Glomerular visceral epithelial cell (primary cell): Measurements from ENCODE around the gene ZNF672.
"Not testable (repeated sequence)": the region's sequence is repeated elsewhere in the genome, so short reads cannot be mapped to it uniquely, and the experiment has no call there.

ENCODE experiments used
- DNase-seq: peaks from one replicate; pipeline ENCODE4 v3.0.0-alpha.2; 2016; ENCODE audit errors: extremely low spot score

The ZNF672 gene

DNA sequence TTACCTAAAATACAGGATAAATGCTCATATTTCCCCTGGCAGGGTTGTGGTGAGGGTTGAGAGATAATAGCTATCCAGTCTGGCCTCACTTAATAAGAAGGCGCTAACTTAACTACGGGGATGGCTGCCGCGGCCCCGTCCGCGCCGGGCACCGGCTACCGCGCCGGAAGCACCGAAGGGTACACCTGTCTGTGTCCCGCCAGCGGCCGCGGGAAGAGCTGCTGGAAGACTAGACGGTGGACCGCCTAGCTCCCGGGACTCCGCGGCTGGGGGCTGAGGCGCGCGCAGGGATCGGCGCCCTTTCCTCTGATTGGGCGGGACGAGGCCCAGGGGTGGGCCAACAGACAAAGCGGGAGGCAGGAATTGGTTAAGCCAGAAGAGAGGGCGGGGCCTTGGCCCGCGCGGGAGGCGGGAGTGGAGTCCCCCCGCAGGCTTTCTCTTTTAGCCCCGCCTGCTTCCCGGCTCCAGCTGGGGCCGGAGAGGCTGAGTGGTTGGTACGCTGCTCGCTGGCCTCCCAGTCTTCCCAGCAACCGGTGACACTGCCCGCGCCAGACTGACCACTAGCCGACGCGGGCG, at the start of gene ZNF672:
TSS of gene ZNF672 (plus strand) at position 444 of the 576 bp plus-strand sequence. CDS start 9,051 bp downstream, outside the sequence.
- peak; percentile 99 for DNase-seq

DNA sequence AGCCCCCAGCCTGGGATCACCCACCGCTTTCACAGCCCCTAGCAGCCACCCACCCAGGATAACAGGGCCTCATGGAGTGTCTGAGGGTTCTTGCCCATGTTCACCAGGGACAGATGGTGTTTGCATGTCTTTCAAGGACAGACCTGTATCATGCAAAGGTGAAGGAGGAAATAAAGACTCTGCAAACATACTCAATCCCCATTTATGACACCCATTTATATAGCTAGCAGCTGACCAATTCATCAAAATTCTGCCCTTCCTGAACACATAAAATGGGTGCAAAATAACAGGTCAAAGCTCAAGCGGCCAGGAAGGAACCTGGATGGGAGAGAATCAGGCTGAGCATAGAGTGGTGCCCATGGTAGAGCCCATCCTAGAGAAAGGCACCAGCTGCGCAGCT, 49.7 kb upstream of the ZNF672 start:
- no peak for DNase-seq

DNA sequence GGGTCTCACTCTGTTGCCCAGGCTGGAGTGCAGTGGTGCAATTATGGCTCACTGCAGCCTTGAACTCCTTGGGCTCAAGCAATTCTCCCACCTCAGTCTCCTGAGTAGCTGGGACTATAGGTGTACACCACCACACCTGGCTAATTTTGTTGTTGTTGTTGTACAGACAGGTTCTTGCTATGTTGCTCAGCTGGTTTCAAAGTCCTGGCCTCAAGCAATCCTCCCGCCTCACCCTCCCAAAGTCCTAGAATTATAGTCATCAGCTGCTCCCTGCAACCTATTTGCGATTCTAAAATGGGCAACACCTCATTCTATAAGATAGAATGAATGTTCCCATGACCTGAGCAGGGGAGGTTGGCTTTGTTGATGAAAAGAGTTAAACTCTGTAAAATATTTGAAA, 48.7 kb upstream of the ZNF672 start:
- DNase-seq = not testable (repeated sequence)

DNA sequence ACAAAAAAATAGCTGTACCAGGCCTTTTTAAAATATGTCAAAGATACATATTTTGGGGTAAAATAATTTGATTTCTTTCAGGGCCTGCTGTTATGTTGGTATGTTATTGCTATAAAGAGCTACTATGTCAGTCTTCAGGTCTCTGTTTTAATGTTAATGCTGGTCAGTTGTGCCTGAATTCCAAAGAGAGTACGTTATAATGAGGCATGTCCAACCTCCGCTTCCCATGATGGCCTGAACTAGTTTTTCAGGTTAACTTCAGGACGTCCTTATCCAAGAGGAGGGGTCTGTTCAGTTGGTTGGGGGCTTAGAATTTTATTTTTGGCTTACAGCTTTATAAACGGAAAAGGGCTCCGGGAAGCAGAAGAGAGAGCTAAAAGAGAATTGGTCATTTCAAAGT, 47.6 kb upstream of the ZNF672 start:
- DNase-seq = no peak

DNA sequence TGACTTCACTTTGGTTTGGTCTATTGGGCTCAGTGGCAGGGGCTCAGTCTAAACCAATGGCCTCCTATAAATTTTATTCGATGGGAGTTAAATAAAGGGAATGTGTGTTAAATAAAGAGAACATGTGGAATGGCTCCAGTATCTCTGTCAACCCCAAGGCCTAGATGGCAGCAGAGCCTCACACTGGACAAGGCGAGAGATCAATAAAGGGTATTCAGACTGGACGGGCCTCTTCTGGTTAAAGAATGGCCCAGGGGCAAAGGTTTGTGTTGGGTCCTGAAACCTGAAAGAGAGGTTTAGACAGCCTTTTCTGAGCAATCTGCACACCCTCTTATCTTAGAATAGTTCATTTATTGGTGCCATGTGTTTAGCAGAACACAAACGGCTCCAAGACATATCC, 47.0 kb upstream of the ZNF672 start:
- DNase-seq = no peak

DNA sequence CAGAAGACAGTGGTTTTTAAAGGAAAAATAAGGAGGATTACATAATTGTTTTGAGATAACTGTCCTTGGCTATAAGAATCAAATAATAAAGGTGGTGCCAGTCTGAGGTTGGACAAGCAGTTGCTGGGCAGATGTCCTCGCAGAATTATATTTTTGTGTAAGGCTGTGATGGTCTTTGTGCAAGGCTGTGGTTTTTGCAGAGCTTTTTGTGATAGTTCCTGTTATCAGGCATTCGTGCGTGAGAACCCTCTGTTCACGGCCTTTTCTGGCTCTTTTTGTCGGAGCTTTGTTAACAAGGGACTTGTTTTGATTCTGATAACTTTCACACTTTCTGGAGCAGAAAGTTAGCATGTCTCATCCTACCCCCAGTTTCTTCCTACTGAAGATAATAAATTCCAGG, 45.7 kb upstream of the ZNF672 start:
- no peak for DNase-seq

DNA sequence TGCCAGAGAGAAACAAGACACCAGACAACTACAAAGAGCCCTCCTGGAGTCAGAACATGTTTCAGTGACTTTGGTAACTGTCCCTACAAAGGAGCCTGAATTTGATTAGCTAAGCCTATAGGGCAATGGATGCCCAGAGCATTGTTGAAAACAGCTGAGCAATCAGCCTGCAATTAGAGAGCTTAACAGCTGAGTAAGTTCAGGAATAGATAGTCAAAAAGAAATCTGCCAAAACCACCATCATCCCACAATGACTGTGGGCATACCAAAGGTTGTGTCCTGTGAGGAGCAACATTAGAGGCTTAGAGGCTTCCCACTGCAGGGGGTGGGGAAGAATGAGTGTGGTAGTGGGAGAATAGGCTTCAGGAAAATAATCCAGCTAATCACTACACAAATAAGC, 44.4 kb upstream of the ZNF672 start:
- DNase-seq = no peak

DNA sequence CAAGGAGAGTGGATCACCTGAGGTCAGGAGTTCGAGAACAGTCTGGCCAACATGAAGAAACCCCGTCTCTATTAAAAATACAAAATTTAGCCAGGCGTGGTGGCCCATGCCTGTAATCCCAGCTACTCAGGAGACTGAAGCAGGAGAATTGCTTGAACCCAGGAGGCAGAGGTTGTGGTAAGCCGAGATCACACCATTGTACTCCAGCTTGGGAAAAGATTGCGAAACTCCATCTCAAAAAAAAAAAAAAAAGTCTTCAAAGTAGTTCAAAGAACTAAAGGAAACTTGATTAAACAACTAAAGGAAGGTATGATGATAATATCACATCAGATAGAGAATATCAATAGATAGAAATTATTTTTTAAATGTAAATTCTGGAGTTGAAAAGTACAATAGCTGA, 43.4 kb upstream of the ZNF672 start:
- DNase-seq = not testable (repeated sequence)

DNA sequence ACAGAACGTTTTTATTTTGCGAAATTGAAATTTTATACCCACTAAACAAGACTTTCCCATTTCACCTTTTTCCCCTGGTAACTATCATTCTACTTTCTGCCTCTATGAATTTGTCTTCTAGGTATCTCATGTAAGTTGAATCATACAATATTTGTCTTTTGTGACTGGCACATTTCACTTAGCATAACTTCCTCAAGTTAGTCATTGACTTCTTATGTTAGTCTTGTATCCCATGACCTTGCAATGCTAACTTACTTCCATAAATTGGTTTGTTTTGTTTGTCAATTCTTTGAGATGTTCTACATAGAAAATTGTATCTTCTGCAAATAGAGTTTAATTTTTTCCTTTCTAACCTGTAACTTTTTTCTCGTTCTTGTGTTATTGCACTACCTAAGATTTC, 39.2 kb upstream of the ZNF672 start:
- no peak for DNase-seq

DNA sequence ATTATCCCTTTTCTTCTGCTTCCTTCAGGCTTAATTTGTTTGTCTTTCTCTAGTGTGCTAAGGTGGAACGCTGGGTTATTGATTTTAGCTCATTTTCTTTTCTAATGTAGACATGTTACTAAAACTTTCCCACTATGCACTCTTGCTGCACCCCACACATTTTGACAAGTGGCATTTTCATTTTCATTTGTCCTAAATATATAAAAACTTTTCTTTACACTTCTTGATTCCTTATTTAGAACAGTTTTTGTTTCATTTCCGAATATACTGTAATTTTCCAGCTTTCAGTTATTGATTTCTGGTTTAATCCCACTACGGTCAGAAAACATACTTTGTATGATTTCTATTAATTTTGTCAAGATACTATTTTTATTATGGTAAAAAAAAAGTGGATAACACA, 37.6 kb upstream of the ZNF672 start:
- DNase-seq = no peak

DNA sequence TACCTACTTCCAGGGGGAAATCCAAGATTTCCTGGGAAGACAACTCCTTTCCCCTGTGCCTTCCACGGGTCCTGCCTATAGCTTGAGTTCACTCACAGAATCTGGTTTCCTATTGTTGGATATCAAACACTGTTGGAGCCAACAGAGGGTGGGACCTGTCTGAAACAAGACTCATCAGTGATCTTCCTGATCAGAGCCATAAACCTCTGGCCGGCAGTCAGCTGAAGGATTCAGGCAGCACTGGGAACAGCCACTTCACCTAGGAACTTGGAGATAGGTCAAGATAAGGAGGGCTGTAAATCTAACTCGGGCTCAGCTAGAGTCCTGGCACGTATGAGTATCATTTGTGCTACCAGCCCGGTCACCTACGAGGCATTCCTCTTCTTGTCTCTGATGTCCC, 35.6 kb upstream of the ZNF672 start:
- no peak for DNase-seq

DNA sequence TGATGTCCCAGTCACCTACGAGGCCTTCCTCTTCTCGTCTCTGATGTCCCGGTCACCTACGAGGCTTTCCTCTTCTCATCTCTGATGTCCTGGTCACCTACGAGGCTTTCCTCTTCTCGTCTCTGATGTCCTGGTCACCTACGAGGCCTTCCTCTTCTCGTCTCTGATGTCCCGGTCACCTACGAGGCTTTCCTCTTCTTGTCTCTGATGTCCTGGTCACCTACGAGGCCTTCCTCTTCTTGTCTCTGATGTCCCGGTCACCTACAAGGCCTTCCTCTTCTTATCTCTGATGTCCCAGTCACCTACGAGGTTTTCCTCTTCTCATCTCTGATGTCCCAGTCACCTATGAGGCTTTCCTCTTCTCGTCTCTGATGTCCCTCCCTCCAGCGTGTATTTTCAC, 34.5 kb upstream of the ZNF672 start:
- not testable (repeated sequence) for DNase-seq

DNA sequence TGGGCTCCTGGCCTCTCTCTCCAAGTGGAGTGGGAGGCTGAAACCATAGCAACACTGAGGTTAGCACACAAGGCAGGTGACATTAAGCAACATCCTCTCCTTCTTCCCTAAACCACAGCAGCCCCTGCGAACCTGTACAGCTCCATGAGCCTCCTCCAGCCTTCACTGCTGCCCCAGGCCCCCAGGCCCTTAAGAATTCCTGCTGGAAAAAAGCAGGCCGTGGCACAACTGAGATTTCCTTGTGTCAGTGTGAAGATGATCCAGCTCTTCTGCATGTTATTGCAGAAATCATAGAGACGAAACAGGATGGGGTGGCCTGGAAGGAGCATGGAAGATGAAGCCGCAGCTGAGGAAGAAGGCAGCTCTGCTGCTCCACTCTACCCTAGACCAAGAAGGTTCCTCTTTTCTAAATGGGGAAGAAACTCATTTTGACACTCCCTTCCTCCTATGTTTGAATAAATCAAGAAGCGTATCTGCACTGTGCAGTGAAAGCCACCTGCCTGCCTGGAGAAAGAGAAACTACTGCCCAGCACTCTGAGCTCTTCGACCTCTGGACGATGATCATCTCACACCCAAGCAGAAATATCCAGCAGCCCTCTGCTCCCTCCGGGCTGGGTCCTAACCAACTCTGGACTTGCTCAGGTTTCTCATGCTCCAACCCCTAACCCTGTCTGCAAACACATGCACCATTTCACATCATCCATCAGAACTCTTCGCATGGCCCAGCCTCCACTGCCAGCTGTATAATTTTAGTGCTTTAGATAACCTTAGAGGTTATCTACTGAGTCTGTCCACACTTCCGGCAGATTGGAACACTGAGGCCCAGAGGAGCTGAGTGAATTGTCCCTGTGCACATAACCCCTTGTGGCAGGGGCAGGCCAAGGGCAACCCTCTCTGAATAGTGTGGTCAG, 33.0 kb upstream of the ZNF672 start:
- no peak for DNase-seq

DNA sequence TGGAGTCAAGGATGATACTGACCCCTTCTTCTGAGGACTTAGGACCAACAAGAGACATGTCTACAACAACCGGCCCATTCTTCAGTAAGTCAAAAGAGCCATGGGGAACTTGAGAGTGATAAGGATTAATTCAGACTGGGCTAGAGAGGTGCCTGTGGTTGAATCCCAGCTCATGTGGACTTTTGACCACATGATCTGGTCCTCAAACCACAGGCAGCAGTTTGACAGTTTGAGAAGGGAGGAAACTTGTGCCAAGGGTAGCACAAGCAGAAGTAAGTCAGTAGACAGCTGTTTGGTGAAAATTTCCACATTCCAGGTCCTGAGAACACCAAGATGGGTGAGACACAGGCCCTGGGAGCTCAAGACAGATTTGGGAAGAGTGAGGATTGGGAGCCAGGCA, 32.1 kb upstream of the ZNF672 start:
- DNase-seq = no peak

DNA sequence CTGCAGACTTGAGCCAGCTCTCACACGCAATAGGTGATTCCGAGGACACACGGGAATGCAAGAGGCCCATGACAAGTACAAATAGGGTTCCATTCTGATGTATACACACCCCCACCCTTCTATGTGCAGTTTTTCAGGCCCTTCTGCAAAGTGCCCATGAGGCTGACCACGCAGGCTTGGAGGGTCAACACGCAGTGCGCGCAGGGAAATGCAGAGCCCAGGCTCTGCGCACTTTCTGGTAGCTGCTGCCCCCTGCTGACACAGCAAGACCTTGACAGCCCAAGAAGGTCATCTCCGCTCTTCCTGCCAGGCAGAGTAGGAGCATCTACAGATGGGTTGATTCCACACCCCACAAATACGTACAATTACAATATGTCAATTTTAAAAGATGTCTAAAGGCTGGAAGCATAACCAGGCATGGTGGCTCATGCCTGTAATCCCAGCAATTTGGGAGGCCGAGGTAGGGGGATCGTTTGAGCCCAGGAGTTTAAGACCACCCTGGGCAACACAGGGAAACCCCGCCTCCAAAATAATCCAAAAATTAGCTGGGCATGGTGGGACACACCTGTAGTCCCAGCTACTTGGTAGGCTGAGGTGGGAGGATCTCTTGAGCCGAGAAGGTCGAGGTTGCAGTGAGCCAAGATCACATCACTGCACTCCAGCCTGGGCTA, 30.8 kb upstream of the ZNF672 start:
- no peak for DNase-seq

DNA sequence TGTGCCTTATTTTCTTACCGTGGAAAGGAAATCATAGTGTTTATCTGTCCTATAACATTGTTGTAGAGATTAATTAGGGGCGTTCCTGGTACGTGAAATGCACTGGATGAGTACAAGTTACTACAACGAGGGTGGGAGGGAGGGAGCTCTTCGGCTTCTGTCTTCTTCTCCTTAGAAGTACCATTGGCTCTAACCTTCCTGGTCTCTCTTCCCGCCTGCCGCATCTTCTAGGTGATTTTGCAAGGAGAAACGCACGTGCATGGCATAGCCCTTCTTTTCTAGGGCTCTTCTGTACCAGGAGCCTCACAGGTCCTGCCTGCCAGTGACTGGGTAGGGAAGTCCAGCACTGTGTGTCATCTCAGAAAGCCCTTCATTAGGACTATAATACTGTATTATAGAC, 29.1 kb upstream of the ZNF672 start:
- DNase-seq = no peak

DNA sequence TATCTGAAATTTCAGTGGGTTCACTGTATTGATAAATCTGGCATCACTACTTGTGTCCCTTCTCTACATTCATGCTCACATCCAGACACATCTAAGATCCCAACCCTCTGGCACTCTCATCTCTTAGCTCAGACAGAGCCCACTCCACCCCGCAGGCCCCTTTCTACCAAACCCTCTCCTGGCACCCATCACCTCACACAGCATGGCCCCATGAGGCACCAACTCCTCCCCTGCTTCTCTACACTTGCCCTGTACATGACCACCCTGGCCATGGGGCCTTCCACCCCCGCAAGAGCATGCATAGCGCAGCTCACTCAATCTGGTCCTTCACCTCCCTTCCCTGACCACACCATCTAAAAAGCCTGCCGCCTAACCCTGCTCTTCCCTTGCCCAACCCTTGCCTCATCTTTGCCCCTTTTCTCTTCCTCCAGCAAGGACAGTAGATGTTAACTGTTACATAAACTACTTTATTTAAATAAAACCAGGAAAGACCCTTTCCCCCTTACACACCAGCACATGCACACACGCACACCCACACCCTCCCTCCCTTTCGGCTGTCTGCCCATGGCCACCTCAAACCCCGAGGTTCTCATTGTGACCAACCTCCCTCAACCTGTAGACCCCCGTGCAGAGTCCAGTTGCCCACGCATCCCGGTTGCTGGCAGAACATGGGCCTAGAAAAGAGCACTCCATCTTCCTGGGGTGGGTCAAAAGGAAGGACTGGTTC, 27.9 kb upstream of the ZNF672 start:
- DNase-seq = no peak

DNA sequence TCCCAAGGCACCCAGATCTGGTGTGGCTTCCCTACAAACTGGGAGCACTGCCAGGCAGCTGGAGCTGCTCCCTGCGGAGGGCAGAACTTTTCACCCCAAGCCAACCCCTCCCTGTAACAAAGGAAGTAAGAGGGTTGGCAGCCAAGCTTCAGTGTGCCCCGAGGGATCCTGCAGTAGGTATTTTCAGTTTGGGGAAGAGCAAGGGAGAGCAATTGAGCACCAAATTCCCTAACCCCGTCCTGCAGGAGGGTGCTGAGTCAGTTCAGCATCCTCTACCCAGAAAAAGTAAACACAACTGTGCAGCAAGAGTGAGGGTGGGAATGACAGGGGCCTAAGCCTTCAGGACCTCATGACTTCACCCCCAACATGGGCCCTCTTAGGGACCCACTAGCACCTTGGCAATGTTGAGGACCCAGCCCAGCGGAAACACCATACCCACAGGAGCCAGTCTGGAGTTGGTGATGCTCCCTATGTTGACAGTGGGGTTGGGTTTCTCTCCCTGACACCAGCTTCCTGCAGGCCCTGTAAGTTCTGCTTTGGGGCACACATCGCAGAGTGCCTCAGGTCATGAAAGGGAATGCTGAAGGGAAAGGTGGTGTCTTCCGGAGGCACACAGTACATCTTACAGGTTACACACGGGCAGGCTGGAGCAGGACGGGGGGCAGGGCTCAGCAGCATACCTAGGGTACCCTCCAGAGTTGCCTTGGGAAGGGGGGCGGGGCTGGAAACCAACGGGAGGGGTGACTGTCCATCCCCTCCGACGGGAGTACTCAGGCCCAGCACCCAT, 27.1 kb upstream of the ZNF672 start:
- no peak for DNase-seq

DNA sequence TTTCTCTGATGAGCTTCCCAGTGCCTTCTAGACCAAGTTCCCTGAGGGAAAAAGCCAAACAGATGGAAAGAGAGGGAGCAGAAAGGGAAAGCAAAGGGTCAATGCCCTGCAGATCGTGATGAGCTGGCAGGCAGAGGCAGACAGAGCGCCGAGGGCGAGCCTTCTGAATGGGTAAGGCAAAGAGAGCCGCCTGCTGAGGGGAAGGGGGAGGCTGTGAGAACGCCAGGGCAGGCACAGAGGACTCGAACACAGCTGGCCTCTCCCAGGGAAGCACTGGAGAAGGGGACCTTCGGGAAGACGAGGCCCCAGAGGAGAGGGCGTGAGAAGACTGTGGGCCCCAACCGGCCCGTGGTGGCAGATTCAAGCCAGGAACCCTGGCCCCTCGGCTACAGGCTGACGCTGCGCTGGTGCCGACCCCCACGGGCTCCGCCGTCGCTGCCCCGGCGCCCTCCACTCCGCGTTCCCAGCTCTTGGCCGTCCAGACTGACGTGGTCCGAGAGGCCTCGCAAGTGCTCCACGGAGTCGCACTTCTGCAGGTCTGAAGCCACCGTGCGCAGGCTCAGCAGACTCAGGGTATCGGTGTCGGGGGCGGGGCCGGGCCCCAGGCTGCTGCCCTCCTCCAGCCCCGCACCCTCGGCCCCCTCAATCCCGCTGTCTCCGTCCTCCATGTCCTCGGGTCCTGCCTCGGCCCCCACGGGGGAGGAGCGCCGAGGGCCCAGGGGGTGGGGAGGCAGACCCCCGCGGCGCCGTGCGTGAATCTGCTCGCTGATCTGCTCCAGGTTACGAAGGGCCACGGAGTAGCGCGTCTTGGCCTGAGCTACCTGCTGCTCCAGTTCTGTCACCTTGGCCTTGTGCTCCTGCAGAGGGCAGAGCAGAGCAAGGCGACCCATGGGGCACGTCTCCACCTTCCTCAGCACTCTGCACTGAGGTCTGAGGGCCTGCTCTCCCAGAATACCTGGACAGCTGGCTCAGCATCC, 26.2 kb upstream of the ZNF672 start:
- no peak for DNase-seq

DNA sequence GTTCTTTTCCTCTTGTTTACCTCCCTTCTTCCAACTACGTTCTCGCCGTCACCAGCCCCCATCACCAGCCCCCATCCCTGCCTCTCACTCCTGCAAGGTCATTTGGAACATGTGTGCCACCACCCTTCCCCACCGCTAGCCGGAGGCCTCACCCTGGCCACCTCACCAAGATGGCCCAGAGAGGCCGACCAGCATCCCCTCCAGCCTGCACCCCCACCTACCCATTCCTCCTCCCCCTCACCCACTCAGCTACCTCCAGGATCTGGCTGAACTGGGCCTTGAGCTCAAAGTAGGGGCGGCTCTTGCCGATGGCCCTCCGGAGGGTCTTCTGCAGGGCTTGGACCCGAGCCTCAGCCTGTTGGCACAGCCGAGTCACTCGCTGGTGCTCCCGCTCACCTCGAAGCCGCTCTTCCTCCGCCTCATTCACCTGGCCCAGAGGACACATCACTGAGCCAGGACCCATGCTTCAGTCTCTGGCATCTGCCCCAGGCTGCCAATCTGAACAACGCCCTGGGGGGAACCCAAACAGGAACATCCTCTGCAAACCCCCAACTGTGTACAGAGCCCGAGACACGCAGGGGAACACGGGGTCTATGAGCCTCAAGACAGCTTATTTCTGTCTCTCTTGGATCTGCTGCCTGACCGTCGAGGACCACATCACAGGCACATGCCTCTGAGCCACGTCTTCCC, 25.1 kb upstream of the ZNF672 start:
- DNase-seq = no peak
